Prostate gland (tissue), 2 donors: ENCODE measurements around the gene KASH5. TPM values are rescaled to one million over a fixed set of nuclear protein-coding genes. Genes with fewer than 3 reads are reported as not detected.
"Not testable (repeated sequence)": the region's sequence is repeated elsewhere in the genome, so short reads cannot be mapped to it uniquely, and the experiment has no call there.

ENCODE experiments used
- DNase-seq: peaks from one replicate; pipeline ENCODE4 v3.0.0-alpha.2; 2019; ENCODE audit warnings: low spot score
- H3K27ac ChIP-seq, 2 donors: fragments of 200-600 bp; sonication (generic); 2 replicates each; pipeline ENCODE4 v1.5.1; 2017 to 2019
- H3K27me3 ChIP-seq: fragments of 200-600 bp; sonication (generic); replicated peaks from 2 replicates; pipeline ENCODE4 v1.5.1; 2019; ENCODE audit not compliant: insufficient read depth
- H3K36me3 ChIP-seq, 2 donors: fragments of 200-600 bp; sonication (generic); 1 replicate in 1 of 2; 2 replicates in 1 of 2; pipeline versions ENCODE4 v1.5.1 to v1.8.1; 2017 to 2019
- H3K4me1 ChIP-seq: fragments of 200-600 bp; sonication (generic); replicated peaks from 2 replicates; pipeline ENCODE4 v1.5.1; 2019
- H3K4me3 ChIP-seq, 2 donors: fragments of 200-600 bp; sonication (generic); 2 replicates each; pipeline ENCODE4 v1.5.1; 2017 to 2019
- H3K9me3 ChIP-seq: fragments of 200-600 bp; sonication (generic); 2 replicates; pipeline ENCODE4 v1.5.1; 2017
- POLR2A ChIP-seq: fragments of 450-650 bp; IDR thresholded peaks from one replicate; pipeline ENCODE4 v1.6.1; 2016; ENCODE audit warnings: antibody characterized with exemption, mild to moderate bottlenecking
- POLR2AphosphoS5 ChIP-seq: sonication (generic); formaldehyde crosslinking; IDR thresholded peaks from one replicate; pipeline ENCODE4 v1.6.1; 2017; ENCODE audit warnings: antibody characterized with exemption
- WGBS: methylation state at CpG from one replicate; pipeline ENCODE4 v1.1.5; 2018; 5-methylcytosine and 5-hydroxymethylcytosine counted together
- intact Hi-C: fragments of 100-400 bp; cut with DNase I; formaldehyde crosslinking; loops from one replicate; pipeline ENCODE4 v1.14.2; 2022
- total RNA-seq, 2 donors: library from RNA; depleted of rRNA; stranded (reverse); fragments of >200 nt; gene quantifications; one replicate each; pipeline ENCODE4 v1.1.0, GENCODE V29; 2016
- TF ChIP-seq, protein P1 (sequence below), 4 experiments: fragments of 200-600 bp in 2 of 4; fragments of 450-650 bp in 2 of 4; sonication (generic) in 2 of 4; IDR thresholded peaks; 1 replicate in 3 of 4; 2 replicates in 1 of 4; pipeline ENCODE4 v1.5.1; 2016 to 2019; ENCODE audit warnings: antibody characterized with exemption in 4 of 4, mild to moderate bottlenecking in 2 of 4, moderate library complexity in 2 of 4

Gene KASH5
- total RNA-seq, 2 donors from 2014 or later: 13.1 TPM; not detected in 1

DNA sequence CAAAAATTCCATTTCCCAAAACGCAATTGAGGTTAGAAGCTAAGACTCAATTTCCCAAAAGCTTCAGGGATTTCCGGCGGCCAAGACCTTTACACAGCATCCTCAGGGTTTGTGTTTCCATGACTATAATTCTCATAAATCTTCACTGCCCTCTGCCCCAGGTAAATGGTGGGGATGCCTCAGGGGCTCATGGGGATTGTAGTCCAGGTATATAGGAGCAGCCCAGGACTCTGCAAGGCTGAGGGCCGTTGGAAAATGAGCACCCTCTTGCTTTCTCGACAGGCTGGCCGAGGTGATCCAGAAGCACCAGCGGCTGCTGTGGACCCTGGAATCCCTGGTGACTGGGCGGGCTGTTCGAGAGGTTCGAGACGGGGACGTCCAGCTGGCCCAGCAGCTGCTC is 71.3 kb downstream of the KASH5 start:
- 94% methylated on average over 12 of the region's 12 CpGs for whole genome bisulfite sequencing
- H3K4me3 ChIP-seq: no peak overlapping the region
- no peaks in the 10 kb centered on the region for H3K36me3 ChIP-seq
- intact Hi-C loops: no loop called here
- H3K27me3 ChIP-seq: no peaks in the 10 kb centered on the region
- no peak overlapping the region for H3K27ac ChIP-seq
- TF ChIP-seq, protein P1, sequence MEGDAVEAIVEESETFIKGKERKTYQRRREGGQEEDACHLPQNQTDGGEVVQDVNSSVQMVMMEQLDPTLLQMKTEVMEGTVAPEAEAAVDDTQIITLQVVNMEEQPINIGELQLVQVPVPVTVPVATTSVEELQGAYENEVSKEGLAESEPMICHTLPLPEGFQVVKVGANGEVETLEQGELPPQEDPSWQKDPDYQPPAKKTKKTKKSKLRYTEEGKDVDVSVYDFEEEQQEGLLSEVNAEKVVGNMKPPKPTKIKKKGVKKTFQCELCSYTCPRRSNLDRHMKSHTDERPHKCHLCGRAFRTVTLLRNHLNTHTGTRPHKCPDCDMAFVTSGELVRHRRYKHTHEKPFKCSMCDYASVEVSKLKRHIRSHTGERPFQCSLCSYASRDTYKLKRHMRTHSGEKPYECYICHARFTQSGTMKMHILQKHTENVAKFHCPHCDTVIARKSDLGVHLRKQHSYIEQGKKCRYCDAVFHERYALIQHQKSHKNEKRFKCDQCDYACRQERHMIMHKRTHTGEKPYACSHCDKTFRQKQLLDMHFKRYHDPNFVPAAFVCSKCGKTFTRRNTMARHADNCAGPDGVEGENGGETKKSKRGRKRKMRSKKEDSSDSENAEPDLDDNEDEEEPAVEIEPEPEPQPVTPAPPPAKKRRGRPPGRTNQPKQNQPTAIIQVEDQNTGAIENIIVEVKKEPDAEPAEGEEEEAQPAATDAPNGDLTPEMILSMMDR (IDR thresholded peaks at IDR 0.05): no peak
- no peak for TF ChIP-seq POLR2A
- TF ChIP-seq POLR2AphosphoS5: no peak
- no peak for DNase-seq
- H3K4me1 ChIP-seq: no peaks in the 10 kb centered on the region
- H3K9me3 ChIP-seq: no peaks in the 10 kb centered on the region

DNA sequence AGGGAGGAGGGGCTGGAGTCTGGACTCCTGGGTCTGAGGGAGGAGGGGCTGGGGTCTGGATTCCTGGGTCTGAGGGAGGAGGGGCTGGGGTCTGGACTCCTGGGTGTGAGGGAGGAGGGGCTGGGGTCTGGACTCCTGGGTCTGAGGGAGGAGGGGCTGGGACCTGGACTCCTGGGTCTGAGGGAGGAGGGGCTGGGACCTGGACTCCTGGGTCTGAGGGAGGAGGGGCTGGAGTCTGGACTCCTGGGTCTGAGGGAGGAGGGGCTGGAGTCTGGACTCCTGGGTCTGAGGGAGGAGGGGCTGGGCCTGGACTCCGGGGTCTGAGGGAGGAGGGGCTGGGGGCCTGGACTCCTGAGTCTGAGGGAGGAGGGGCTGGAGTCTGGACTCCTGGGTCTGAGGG is 73.1 kb downstream of the KASH5 start:
- DNase-seq, H3K36me3 ChIP-seq, intact Hi-C loops, H3K4me3 ChIP-seq, H3K27me3 ChIP-seq, H3K4me1 ChIP-seq, H3K9me3 ChIP-seq, H3K27ac ChIP-seq: not testable (repeated sequence)
- WGBS: no CpG with 5 or more reads among the region's 1 CpG

DNA sequence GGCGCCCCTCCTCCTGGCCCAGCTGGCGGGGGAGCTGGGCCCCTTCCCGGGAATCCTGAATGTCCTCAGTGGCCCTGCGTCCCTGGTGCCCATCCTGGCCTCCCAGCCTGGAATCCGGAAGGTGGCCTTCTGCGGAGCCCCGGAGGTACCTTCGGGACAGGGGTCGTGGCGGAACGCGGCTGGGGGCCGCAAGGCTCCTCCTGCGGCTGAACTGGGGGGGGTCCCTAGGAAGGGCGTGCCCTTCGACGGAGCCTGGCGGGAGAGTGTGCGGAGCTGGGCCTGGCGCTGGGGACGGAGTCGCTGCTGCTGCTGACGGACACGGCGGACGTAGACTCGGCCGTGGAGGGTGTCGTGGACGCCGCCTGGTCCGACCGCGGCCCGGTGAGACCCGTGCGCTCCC is 73.6 kb downstream of the KASH5 start:
- TF ChIP-seq POLR2AphosphoS5 (no peak), POLR2A (no peak)
- TF ChIP-seq, protein P1 (IDR thresholded peaks at IDR 0.05): no peak
- Histone ChIP-seq H3K27me3 (no peaks in the 10 kb centered on the region), H3K36me3 (no peaks in the 10 kb centered on the region), H3K4me3 (no peak overlapping the region), H3K9me3 (no peaks in the 10 kb centered on the region), H3K4me1 (no peaks in the 10 kb centered on the region), H3K27ac (no peak overlapping the region)
- DNase-seq: no peak
- intact Hi-C loops: no loop called here
- WGBS: 97% methylated on average over 36 of the region's 37 CpGs

DNA sequence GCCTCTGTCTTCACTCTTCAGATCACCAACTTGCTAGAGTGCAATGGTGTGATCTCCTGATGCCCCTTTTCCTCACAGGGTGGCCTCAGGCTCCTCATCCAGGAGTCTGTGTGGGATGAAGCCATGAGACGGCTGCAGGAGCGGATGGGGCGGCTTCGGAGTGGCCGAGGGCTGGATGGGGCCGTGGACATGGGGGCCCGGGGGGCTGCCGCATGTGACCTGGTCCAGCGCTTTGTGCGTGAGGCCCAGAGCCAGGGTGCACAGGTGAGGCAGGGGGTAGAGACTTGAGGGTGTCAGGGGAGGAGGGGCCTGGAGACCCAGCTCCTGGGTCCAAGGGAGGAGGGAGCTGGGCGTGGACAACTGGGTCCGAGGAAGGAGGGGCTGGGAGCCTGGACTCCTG is 74.4 kb downstream of the KASH5 start:
- Histone ChIP-seq H3K9me3 (no peaks in the 10 kb centered on the region), H3K4me1 (no peaks in the 10 kb centered on the region), H3K27me3 (no peaks in the 10 kb centered on the region), H3K36me3 (no peaks in the 10 kb centered on the region), H3K4me3 (no peak overlapping the region), H3K27ac (no peak overlapping the region)
- TF ChIP-seq, protein P1 (IDR thresholded peaks at IDR 0.05): no peak
- TF ChIP-seq POLR2A: no peak
- TF ChIP-seq POLR2AphosphoS5: no peak
- no peak for DNase-seq
- WGBS: 95% methylated on average over 12 of the region's 12 CpGs
- intact Hi-C loops: no loop called here

DNA sequence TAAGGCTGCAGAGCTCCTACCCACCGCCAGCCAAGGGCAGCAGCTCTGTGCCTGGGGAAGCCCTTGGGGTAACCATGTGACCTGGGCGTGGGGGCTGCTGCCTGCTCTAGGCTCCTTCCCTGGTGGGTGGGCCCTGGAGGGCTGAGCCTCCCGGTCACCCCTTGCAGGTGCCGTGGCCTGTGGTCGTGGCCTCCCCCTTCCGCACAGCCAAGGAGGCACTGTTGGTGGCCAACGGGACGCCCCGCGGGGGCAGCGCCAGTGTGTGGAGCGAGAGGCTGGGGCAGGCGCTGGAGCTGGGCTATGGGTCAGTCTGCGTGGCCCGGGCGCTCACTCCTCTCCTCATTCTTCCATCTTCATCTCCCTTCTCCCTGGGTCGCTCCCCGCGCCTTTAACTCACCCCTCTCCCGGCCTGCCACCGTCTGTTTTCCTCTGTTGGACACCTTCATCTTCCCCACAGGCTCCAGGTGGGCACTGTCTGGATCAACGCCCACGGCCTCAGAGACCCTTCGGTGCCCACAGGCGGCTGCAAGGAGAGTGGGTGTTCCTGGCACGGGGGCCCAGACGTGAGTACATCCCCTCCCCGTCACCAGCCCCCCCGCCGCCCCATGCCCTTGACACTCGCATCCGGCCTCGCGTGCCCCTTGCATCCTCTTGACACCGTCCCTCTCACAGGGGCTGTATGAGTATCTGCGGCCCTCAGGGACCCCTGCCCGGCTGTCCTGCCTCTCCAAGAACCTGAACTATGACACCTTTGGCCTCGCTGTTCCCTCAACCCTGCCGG is 76.1 kb downstream of the KASH5 start:
- DNase-seq: no peak
- Histone ChIP-seq H3K27me3 (no peaks in the 10 kb centered on the region), H3K36me3 (no peaks in the 10 kb centered on the region), H3K27ac (no peak overlapping the region), H3K4me3 (no peak overlapping the region), H3K9me3 (no peaks in the 10 kb centered on the region), H3K4me1 (no peaks in the 10 kb centered on the region)
- TF ChIP-seq POLR2AphosphoS5 (no peak), POLR2A (no peak)
- TF ChIP-seq, protein P1 (IDR thresholded peaks at IDR 0.05): no peak
- intact Hi-C loops: no loop called here
- 92% methylated on average over 38 of the region's 39 CpGs for WGBS
